ENCODE measurements around the gene UQCRC2. TPM values are rescaled to one million over a fixed set of nuclear protein-coding genes. Genes with fewer than 3 reads are reported as not detected.

UQCRC2 gene
- total and polyA plus RNA-seq, 2 donors (not counting 3 experiments of a cell fraction or from before 2014, with no cell fraction given) = 132 to 189 TPM

DNA sequence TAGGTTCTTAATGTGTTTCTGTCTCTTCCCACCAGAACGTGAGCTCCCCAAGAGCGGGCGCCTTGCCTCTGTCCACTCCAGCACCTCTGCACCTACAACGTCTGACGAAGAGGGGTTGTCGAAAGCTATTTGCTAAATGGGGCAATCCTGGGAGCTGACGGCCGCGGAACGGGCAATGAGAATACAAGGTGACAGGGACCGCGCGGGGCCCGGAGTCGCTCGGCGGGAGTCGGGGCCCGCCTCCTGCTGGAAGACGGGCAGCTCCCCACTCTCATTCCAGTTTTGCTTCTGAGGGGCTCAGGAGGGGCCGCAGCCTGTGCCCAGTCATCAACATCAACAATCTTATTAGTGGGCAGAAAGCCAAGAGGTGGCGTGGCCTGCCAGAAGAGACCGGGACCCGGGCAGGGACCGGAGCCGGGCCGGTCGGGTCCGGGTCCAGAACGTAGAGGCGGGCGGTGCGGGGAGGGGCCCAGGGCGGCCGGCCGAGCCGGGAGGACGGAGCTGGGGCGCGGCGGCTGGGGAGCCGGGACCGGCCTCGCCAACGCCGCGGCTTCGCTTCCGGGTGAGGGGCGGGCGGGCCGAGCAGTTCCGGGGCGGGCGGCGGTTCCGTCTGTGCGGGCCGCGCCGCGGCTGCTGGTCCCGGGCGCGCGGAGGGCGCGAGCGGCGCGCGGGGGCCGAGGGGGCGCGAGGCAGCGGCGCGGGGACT lies 54.5 kb downstream of the UQCRC2 start, which contains the start of gene MOSMO:
MOSMO (plus strand) TSS at position 603 of the 706 bp plus-strand sequence. CDS start 191 bp downstream, outside the sequence.
- H3K9ac ChIP-seq (replicated peaks; ENCODE audit: extremely low read depth, insufficient read depth, low read length) = peak within 1 kb of the TSS; percentile 81
- H3K4me3 ChIP-seq (replicated peaks in 1 of 3; ENCODE audit: insufficient read depth in 1 of 3, low read depth in 1 of 3, low read length in 3 of 3) = peak within 1 kb of the TSS; percentile 63 to 86 (median 76)
- H3K9me1 ChIP-seq (replicated peaks; ENCODE audit: control insufficient read depth, extremely low read depth, insufficient read depth, low read length) = no peaks in the 10 kb centered on the region
- H4K20me1 ChIP-seq (replicated peaks; ENCODE audit: control insufficient read depth, extremely low read depth, insufficient read depth, low read length) = peaks cover 3% of the 10 kb centered on the region
- no peaks in the 10 kb centered on the region for H3K9me3 ChIP-seq (replicated peaks; ENCODE audit: control insufficient read depth, insufficient read depth, low read length)
- H3K79me2 ChIP-seq (ENCODE audit: control insufficient read depth, insufficient read depth, low read length) = peaks cover 45% of the 10 kb centered on the region
- H3K36me3 ChIP-seq (ENCODE audit: control insufficient read depth in 2 of 2, extremely low read depth in 1 of 2, insufficient read depth in 2 of 2, low read length in 2 of 2) = no peaks in the 10 kb centered on the region
- intact Hi-C loops (cut with micrococcal nuclease) = loop anchor here (1.0 kb wide), 2 partner anchors 19 to 39 kb away; no protein-coding TSS in a partner anchor
- TF ChIP-seq, protein P1, sequence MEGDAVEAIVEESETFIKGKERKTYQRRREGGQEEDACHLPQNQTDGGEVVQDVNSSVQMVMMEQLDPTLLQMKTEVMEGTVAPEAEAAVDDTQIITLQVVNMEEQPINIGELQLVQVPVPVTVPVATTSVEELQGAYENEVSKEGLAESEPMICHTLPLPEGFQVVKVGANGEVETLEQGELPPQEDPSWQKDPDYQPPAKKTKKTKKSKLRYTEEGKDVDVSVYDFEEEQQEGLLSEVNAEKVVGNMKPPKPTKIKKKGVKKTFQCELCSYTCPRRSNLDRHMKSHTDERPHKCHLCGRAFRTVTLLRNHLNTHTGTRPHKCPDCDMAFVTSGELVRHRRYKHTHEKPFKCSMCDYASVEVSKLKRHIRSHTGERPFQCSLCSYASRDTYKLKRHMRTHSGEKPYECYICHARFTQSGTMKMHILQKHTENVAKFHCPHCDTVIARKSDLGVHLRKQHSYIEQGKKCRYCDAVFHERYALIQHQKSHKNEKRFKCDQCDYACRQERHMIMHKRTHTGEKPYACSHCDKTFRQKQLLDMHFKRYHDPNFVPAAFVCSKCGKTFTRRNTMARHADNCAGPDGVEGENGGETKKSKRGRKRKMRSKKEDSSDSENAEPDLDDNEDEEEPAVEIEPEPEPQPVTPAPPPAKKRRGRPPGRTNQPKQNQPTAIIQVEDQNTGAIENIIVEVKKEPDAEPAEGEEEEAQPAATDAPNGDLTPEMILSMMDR (IDR thresholded peaks at IDR 0.05; ENCODE audit: extremely low read depth in 1 of 2, insufficient read depth in 1 of 2, low read depth in 1 of 2, low read length in 2 of 2) = peak in 1 of 2 donors; percentile 9
- TF ChIP-seq JUN (IDR thresholded peaks at IDR 0.05; ENCODE audit: borderline replicate concordance, insufficient read depth, insufficient read length, low read depth) = no peak
- no peak for TF ChIP-seq EZH2 (IDR thresholded peaks at IDR 0.05; ENCODE audit: borderline replicate concordance, low read depth, low read length, severe bottlenecking)
- TF ChIP-seq POLR2A (IDR thresholded peaks at IDR 0.05; ENCODE audit: low read depth, low read length) = peak; percentile 58
- no peak for TF ChIP-seq FOS (IDR thresholded peaks at IDR 0.05; ENCODE audit: borderline replicate concordance, insufficient read depth, low read length)
- TF ChIP-seq POLR2AphosphoS5 (IDR thresholded peaks at IDR 0.05; ENCODE audit: insufficient read depth, low read depth, low read length) = peak; percentile 85
- FAIRE-seq (peak; percentile 68), DNase-seq (ENCODE audit: low read depth, low spot score) (peak; percentile 72)
- peak within 1 kb of the TSS; percentile 56 for H3K27ac ChIP-seq (ENCODE audit: insufficient read depth, low read depth, low read length)
- H3K4me1 ChIP-seq (ENCODE audit: control insufficient read depth, extremely low read depth, insufficient read depth, low read length) = peaks cover 20% of the 10 kb centered on the region
- POLR2A ChIA-PET = interaction anchor here (0.5 to 1.4 kb wide), 4 partner anchors 19 to 414 kb away, joined by 3 to 12 read pairs (median 4); no protein-coding TSS in a partner anchor
- TSS peak; percentile 88 for BruUV-seq (replicated peaks)
- H3K27me3 ChIP-seq (ENCODE audit: control insufficient read depth in 2 of 2, insufficient read depth in 2 of 2, low read length in 2 of 2) = no peaks in the 10 kb centered on the region
- dilution Hi-C loops (cut with MboI; ENCODE audit: extremely low pct_ligation_motif_present, low sequenced_read_pairs) = no loop called here
- CTCF ChIA-PET = interaction anchor here (0.7 to 27.0 kb wide), 15 partner anchors 9 to 181 kb away, joined by 3 to 994 read pairs (median 5); no protein-coding TSS in a partner anchor
- H3K4me2 ChIP-seq (ENCODE audit: insufficient read depth, low read length) = peak within 1 kb of the TSS; percentile 73
- H2AFZ ChIP-seq (ENCODE audit: low read depth, low read length) = peak within 1 kb of the TSS; percentile 33

Data from endothelial cell of umbilical vein (primary cell).